K562 (cell line): ENCODE measurements around the gene UQCR11. TPM values are rescaled to one million over a fixed set of nuclear protein-coding genes. Genes with fewer than 3 reads are reported as not detected.

ENCODE experiments used
- FOXK2 ChIP-seq, 2 experiments: fragments of 450-650 bp; IDR thresholded peaks in 1 of 2; conservative IDR thresholded peaks in 1 of 2; 2 replicates each; pipeline ENCODE4 v1.6.1; 2016; ENCODE audit warnings: low read depth in 2 of 2, mild to moderate bottlenecking in 1 of 2
- HNRNPL ChIP-seq: fragments of 200-400 bp; formaldehyde crosslinking; IDR thresholded peaks from 2 replicates; pipeline ENCODE4 v1.6.1; 2017; ENCODE audit warnings: low read depth, mild to moderate bottlenecking, low read length
- MAZ ChIP-seq, 2 experiments: fragments of 450-650 bp in 1 of 2; sonication (generic) in 1 of 2; formaldehyde crosslinking; IDR thresholded peaks in 1 of 2; conservative IDR thresholded peaks in 1 of 2; 2 replicates each; pipeline versions ENCODE4 v1.4.0 to v1.5.0; 2020; ENCODE audit warnings: mild to moderate bottlenecking in 1 of 2, missing genetic modification reagents in 1 of 2
- MTA3 ChIP-seq: fragments of 450-650 bp; formaldehyde crosslinking; IDR thresholded peaks from 2 replicates; pipeline ENCODE4 v1.6.1; 2017; ENCODE audit warnings: mild to moderate bottlenecking, borderline replicate concordance
- POLR2A ChIP-seq: fragments of 450-650 bp; conservative IDR thresholded peaks from 2 replicates; pipeline ENCODE4 v1.6.1; 2016
- PURB ChIP-seq: sonication (generic); formaldehyde crosslinking; IDR thresholded peaks from 2 replicates; pipeline ENCODE4 v1.9.0; 2021; ENCODE audit warnings: low read depth, mild to moderate bottlenecking, missing genetic modification reagents
- SAFB2 ChIP-seq: fragments of 200-400 bp; formaldehyde crosslinking; IDR thresholded peaks from 2 replicates; pipeline ENCODE4 v1.6.1; 2018; ENCODE audit warnings: borderline replicate concordance, low read length, low read depth, moderate library complexity; ENCODE audit not compliant: severe bottlenecking
- STAG1 ChIP-seq: sonication (generic); formaldehyde crosslinking; IDR thresholded peaks from 2 replicates; pipeline ENCODE4 v1.5.0; 2020; ENCODE audit warnings: missing genetic modification reagents, borderline replicate concordance
- TAF7 ChIP-seq: fragments of 450-650 bp; IDR thresholded peaks from 2 replicates; pipeline ENCODE4 v1.6.1; 2016; ENCODE audit warnings: missing genetic modification characterization, missing compliant biosample characterization
- ZC3H8 ChIP-seq: fragments of 450-650 bp; IDR thresholded peaks from 2 replicates; pipeline ENCODE4 v1.6.1; 2017
- ZEB2 ChIP-seq: fragments of 450-650 bp; IDR thresholded peaks from 2 replicates; pipeline ENCODE4 v1.6.1; 2016
- ZFX ChIP-seq: sonication (generic); formaldehyde crosslinking; IDR thresholded peaks from 2 replicates; pipeline ENCODE4 v1.8.0; 2022; ENCODE audit warnings: mild to moderate bottlenecking, missing genetic modification reagents, moderate library complexity
- ZNF124 ChIP-seq: sonication (generic); formaldehyde crosslinking; IDR thresholded peaks from 2 replicates; pipeline ENCODE4 v1.8.1; 2022; ENCODE audit warnings: missing genetic modification reagents
- ZNF347 ChIP-seq: fragments of 450-650 bp; formaldehyde crosslinking; IDR thresholded peaks from 2 replicates; pipeline ENCODE4 v1.4.0; 2020; ENCODE audit warnings: low read depth, mild to moderate bottlenecking, moderate library complexity
- ZNF436 ChIP-seq: fragments of 250-450, 450-650 bp; sonication (Bioruptor Pico); formaldehyde crosslinking; IDR thresholded peaks from 2 replicates; pipeline ENCODE4 v1.7.0; 2020; ENCODE audit warnings: mild to moderate bottlenecking
- polyA plus RNA-seq, 8 experiments: library from polyadenylated mRNA; depleted of rRNA in 4 of 8; stranded (reverse) in 5 of 8; unstranded in 3 of 8; fragments of >200 nt; fragmentation: Nextera tagmentation in 2 of 8; fragmentation: Illumina TruSeq in 1 of 8; extraction: Ambion mirVana in 2 of 8; extraction: Trizol in 1 of 8; gene quantifications; 2 replicates each; pipeline versions ENCODE4 v1.2.1 to v1.2.3, GENCODE V29; 2011 to 2014; ENCODE audit warnings: inconsistent platforms in 1 of 8, missing spikeins in 1 of 8
- total RNA-seq, 7 experiments: library from RNA; depleted of rRNA in 6 of 7; stranded (reverse); fragments of >200 nt in 6 of 7; fragmentation: Illumina TruSeq in 2 of 7; extraction: Trizol in 2 of 7; gene quantifications; 2 replicates each; pipeline versions ENCODE4 v1.2.1 to v1.2.3, GENCODE V29; 2011 to 2021; ENCODE audit warnings: low replicate concordance in 1 of 7
- TF ChIP-seq, protein P1 (sequence below): fragments of 250-450 bp; sonication (Bioruptor Pico); IDR thresholded peaks from 2 replicates; pipeline ENCODE4 v1.8.0; 2022; ENCODE audit warnings: inconsistent platforms
- TF ChIP-seq, protein P2 (sequence below), 2 experiments: IDR thresholded peaks; 2 replicates each; pipeline ENCODE4 v1.6.1; 2012; ENCODE audit warnings: improper control_type of control experiment in 2 of 2, low read depth in 2 of 2, low read length in 2 of 2, borderline replicate concordance in 1 of 2
- TF ChIP-seq, protein P3 (sequence below): sonication (generic); formaldehyde crosslinking; IDR thresholded peaks from 2 replicates; pipeline ENCODE4 v1.8.1; 2022; ENCODE audit warnings: missing genetic modification reagents
- TF ChIP-seq, protein P4 (sequence below): fragments of 450-650 bp; formaldehyde crosslinking; IDR thresholded peaks from 2 replicates; pipeline ENCODE4 v1.4.0; 2022; ENCODE audit warnings: missing genetic modification characterization
- TF ChIP-seq, protein P5 (sequence below): IDR thresholded peaks from 2 replicates; pipeline ENCODE4 v1.6.1; 2014; ENCODE audit warnings: antibody characterized with exemption

UQCR11 gene
- total and polyA plus RNA-seq, 9 of the 15 experiments (the other 6 are each of a cell fraction or from before 2014, with no cell fraction given): 57.6 to 394 (median 259) TPM

DNA sequence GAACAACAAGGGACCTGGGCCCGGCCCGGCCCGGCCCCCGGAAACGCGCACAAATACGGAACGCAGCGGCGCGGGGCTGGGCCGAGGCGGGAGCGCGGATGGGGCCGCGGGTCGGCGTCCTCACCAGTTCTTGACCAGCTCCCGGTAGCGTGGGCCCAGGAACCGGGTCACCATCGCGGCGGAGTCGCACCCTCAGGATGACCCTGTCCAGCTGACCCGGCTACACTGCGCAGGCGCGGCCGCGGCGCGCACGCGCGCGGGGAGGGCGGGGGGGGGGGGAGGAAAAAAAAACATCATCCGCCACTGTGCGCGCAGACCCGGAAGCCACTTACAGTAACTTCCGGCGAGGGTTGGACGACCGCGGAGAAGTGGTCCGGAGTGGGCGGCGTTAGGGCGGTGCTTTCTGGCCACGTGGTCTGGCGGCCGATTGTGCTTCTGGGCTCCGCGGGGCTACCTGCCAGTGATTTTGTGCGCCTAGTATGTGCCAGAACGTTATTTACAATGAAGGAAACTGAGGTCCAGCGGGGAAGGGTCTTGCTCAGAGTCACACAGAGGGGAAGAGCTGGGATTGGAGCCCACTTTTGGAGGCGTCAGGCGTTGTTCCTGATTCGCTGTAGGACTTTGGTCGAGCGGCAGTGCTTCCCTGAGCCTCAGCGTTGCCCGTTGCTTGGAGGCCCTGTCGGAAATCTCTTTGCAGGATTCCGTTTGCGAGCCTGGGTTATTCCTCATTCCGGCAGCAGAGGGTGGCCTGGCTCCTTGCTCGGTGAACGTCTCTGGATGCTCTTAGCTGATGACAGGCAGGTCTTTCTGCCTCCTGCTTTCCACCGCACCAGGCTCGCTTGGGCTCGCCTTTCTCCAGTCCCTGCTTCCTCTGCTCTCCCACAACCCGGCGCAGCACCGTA is at the start of gene UQCR11 (continued):
- TF ChIP-seq, protein P1, sequence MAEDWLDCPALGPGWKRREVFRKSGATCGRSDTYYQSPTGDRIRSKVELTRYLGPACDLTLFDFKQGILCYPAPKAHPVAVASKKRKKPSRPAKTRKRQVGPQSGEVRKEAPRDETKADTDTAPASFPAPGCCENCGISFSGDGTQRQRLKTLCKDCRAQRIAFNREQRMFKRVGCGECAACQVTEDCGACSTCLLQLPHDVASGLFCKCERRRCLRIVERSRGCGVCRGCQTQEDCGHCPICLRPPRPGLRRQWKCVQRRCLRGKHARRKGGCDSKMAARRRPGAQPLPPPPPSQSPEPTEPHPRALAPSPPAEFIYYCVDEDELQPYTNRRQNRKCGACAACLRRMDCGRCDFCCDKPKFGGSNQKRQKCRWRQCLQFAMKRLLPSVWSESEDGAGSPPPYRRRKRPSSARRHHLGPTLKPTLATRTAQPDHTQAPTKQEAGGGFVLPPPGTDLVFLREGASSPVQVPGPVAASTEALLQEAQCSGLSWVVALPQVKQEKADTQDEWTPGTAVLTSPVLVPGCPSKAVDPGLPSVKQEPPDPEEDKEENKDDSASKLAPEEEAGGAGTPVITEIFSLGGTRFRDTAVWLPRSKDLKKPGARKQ (CRISPR knock-in tag): no peak
- TF ChIP-seq MAZ (CRISPR knock-in tag; conservative IDR thresholded peaks at IDR 0.05 in 1 of 2, IDR thresholded peaks at IDR 0.05 in 1 of 2) (peak; percentile 52 to 54), PURB (no peak), TAF7 (tag) (no peak), ZNF124 (no peak), ZC3H8 (no peak), FOXK2 (conservative IDR thresholded peaks at IDR 0.05 in 1 of 2, IDR thresholded peaks at IDR 0.05 in 1 of 2; ENCODE audit: low read depth in 2 of 2) (peak; percentile 32 to 40; a peak in 2 of 4 replicates), MTA3 (peak; percentile 55; the same call in 1 of the 2 replicates), SAFB2 (no peak), ZNF436 (CRISPR knock-in tag) (no peak), STAG1 (CRISPR knock-in tag) (peak; percentile 43; the same call in 1 of the 2 replicates), ZNF347 (CRISPR knock-in tag) (no peak), ZEB2 (0 out of 2 replicates have a peak, but pooled peaks have one; percentile 36), HNRNPL (no peak), POLR2A (peak; percentile 83), ZFX (CRISPR knock-in tag) (peak; percentile 55)
- TF ChIP-seq, protein P2, sequence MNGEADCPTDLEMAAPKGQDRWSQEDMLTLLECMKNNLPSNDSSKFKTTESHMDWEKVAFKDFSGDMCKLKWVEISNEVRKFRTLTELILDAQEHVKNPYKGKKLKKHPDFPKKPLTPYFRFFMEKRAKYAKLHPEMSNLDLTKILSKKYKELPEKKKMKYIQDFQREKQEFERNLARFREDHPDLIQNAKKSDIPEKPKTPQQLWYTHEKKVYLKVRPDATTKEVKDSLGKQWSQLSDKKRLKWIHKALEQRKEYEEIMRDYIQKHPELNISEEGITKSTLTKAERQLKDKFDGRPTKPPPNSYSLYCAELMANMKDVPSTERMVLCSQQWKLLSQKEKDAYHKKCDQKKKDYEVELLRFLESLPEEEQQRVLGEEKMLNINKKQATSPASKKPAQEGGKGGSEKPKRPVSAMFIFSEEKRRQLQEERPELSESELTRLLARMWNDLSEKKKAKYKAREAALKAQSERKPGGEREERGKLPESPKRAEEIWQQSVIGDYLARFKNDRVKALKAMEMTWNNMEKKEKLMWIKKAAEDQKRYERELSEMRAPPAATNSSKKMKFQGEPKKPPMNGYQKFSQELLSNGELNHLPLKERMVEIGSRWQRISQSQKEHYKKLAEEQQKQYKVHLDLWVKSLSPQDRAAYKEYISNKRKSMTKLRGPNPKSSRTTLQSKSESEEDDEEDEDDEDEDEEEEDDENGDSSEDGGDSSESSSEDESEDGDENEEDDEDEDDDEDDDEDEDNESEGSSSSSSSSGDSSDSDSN (IDR thresholded peaks at IDR 0.05; ENCODE audit: borderline replicate concordance in 1 of 2, low read depth in 2 of 2, low read length in 2 of 2): peak; percentile 80 to 96; a peak in 3 of 4 replicates
- TF ChIP-seq, protein P3, sequence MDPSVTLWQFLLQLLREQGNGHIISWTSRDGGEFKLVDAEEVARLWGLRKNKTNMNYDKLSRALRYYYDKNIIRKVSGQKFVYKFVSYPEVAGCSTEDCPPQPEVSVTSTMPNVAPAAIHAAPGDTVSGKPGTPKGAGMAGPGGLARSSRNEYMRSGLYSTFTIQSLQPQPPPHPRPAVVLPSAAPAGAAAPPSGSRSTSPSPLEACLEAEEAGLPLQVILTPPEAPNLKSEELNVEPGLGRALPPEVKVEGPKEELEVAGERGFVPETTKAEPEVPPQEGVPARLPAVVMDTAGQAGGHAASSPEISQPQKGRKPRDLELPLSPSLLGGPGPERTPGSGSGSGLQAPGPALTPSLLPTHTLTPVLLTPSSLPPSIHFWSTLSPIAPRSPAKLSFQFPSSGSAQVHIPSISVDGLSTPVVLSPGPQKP (CRISPR knock-in tag): no peak
- TF ChIP-seq, protein P4, sequence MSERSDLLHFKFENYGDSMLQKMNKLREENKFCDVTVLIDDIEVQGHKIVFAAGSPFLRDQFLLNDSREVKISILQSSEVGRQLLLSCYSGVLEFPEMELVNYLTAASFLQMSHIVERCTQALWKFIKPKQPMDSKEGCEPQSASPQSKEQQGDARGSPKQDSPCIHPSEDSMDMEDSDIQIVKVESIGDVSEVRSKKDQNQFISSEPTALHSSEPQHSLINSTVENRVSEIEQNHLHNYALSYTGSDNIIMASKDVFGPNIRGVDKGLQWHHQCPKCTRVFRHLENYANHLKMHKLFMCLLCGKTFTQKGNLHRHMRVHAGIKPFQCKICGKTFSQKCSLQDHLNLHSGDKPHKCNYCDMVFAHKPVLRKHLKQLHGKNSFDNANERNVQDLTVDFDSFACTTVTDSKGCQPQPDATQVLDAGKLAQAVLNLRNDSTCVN: no peak
- TF ChIP-seq, protein P5, sequence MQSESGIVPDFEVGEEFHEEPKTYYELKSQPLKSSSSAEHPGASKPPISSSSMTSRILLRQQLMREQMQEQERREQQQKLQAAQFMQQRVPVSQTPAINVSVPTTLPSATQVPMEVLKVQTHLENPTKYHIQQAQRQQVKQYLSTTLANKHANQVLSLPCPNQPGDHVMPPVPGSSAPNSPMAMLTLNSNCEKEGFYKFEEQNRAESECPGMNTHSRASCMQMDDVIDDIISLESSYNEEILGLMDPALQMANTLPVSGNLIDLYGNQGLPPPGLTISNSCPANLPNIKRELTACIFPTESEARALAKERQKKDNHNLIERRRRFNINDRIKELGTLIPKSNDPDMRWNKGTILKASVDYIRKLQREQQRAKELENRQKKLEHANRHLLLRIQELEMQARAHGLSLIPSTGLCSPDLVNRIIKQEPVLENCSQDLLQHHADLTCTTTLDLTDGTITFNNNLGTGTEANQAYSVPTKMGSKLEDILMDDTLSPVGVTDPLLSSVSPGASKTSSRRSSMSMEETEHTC: no peak
